HEK293T (cell line): ENCODE measurements around the gene ZNF516.

ENCODE experiments used
- BHLHE40 ChIP-seq: fragments of 450-650 bp; IDR thresholded peaks from 2 replicates; pipeline ENCODE4 v1.6.1; 2016; ENCODE audit warnings: mild to moderate bottlenecking, moderate library complexity, borderline replicate concordance
- CTBP1 ChIP-seq: fragments of 450-650 bp; IDR thresholded peaks from 2 replicates; pipeline ENCODE4 v1.6.1; 2016; ENCODE audit warnings: borderline replicate concordance
- ELF4 ChIP-seq: fragments of 450-650 bp; IDR thresholded peaks from 2 replicates; pipeline ENCODE4 v1.6.1; 2017; ENCODE audit warnings: antibody characterized with exemption
- FOXK2 ChIP-seq: fragments of 450-650 bp; IDR thresholded peaks from 2 replicates; pipeline ENCODE4 v1.6.1; 2016; ENCODE audit warnings: mild to moderate bottlenecking
- FOXM1 ChIP-seq: fragments of 450-650 bp; IDR thresholded peaks from 2 replicates; pipeline ENCODE4 v1.6.1; 2017; ENCODE audit warnings: mild to moderate bottlenecking, borderline replicate concordance
- HDGF ChIP-seq: fragments of 450-650 bp; IDR thresholded peaks from 2 replicates; pipeline ENCODE4 v1.6.1; 2017; ENCODE audit warnings: antibody characterized with exemption, borderline replicate concordance
- L3MBTL2 ChIP-seq: fragments of 450-650 bp; conservative IDR thresholded peaks from 2 replicates; pipeline ENCODE4 v1.6.1; 2016; ENCODE audit warnings: mild to moderate bottlenecking
- TARDBP ChIP-seq: fragments of 450-650 bp; IDR thresholded peaks from 2 replicates; pipeline ENCODE4 v1.6.1; 2016

DNA sequence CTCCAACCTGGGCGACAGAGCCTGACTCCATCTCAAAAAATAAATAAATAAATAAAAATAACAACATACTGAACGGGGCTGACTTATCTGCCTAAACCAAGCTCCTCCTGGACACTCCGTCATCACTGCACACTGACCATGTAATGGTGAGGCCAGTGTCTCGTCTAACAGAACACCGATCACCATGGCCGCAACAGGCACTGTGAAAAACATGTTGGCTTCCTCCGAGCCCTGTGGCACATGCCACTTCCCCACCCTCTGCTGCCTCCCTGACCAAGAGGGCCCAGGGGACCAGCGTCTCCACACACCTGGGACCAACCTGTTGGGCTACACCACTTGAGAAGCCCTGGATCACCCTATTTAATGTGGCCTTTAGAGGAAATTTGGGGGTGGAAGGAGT is 33.9 kb downstream of the ZNF516 start:
- TF ChIP-seq TARDBP (no peak), CTBP1 (no peak), HDGF (no peak), L3MBTL2 (no peak), BHLHE40 (no peak), FOXK2 (no peak), FOXM1 (no peak), ELF4 (no peak)
